Tibial artery (tissue), 4 donors: Measurements from ENCODE around the gene IL1RN.

Experiments
- DNase-seq, 2 donors: peaks; one replicate each; pipeline ENCODE4 v3.0.0-alpha.2; 2019
- H3K27ac ChIP-seq, 2 donors: fragments of 200-600 bp; sonication (generic) in 1 of 2; 1 replicate in 1 of 2; 2 replicates in 1 of 2; pipeline ENCODE4 v1.5.1; 2018 to 2019; ENCODE audit warnings: mild to moderate bottlenecking in 1 of 2
- H3K27me3 ChIP-seq, 2 donors: fragments of 200-600 bp; sonication (generic) in 1 of 2; one replicate each; pipeline versions ENCODE4 v1.5.1 to v1.6.0; 2016 to 2019
- H3K36me3 ChIP-seq, 3 donors: fragments of 200-600 bp; sonication (generic) in 2 of 3; one replicate each; pipeline ENCODE4 v1.5.1; 2016 to 2019; ENCODE audit warnings: mild to moderate bottlenecking in 2 of 3
- H3K4me1 ChIP-seq, 4 donors: fragments of 200-600 bp; sonication (generic) in 2 of 4; 1 replicate in 3 of 4; 2 replicates in 1 of 4; pipeline ENCODE4 v1.5.1; 2016 to 2019
- H3K4me3 ChIP-seq, 2 donors: fragments of 200-600 bp; sonication (generic) in 1 of 2; 1 replicate in 1 of 2; 2 replicates in 1 of 2; pipeline ENCODE4 v1.5.1; 2018 to 2019; ENCODE audit warnings: mild to moderate bottlenecking in 2 of 2
- H3K9me3 ChIP-seq, 3 donors: fragments of 200-600 bp; sonication (generic) in 1 of 3; one replicate each; pipeline ENCODE4 v1.5.1; 2016 to 2019
- CTCF ChIP-seq, 2 experiments: fragments of 200-600 bp in 1 of 2; fragments of 450-650 bp in 1 of 2; IDR thresholded peaks; one replicate each; pipeline ENCODE4 v1.5.1; 2017 to 2019; ENCODE audit warnings: antibody characterized with exemption in 2 of 2, mild to moderate bottlenecking in 1 of 2, moderate library complexity in 1 of 2
- intact Hi-C: fragments of 100-400 bp; cut with DNase I; formaldehyde crosslinking; loops from one replicate; pipeline ENCODE4 v1.15.0; 2023; ENCODE audit warnings: low total_unique reads

IL1RN gene

GRCh38 chr2:113144259-113144658, 16.9 kb downstream of the IL1RN start:
- intact Hi-C loops, result no loop called here
- Histone ChIP-seq H3K9me3 (peaks cover 0 to 3% (median 0%) of the 10 kb centered on the region in 3 donors), H3K27ac (no peak overlapping the region), H3K4me3 (no peak overlapping the region), H3K4me1 (no peaks in the 10 kb centered on the region), H3K27me3 (no peaks in the 10 kb centered on the region), H3K36me3 (no peaks in the 10 kb centered on the region)
- no peak for DNase-seq
- TF ChIP-seq CTCF (IDR thresholded peaks at IDR 0.05), result no peak

GRCh38 chr2:113148606-113149552, 21.5 kb downstream of the IL1RN start:
- no peak overlapping the region for H3K27ac ChIP-seq
- no peaks in the 10 kb centered on the region for H3K4me1 ChIP-seq
- no peak for TF ChIP-seq CTCF (IDR thresholded peaks at IDR 0.05)
- no peaks in the 10 kb centered on the region for H3K36me3 ChIP-seq
- H3K9me3 ChIP-seq, result peaks cover 0 to 3% (median 0%) of the 10 kb centered on the region in 3 donors
- intact Hi-C loops, result no loop called here
- no peaks in the 10 kb centered on the region for H3K27me3 ChIP-seq
- H3K4me3 ChIP-seq, result no peak overlapping the region
- DNase-seq, result no peak

GRCh38 chr2:113149553-113150257, 22.3 kb downstream of the IL1RN start:
- Histone ChIP-seq H3K27ac (no peak overlapping the region), H3K4me3 (no peak overlapping the region), H3K4me1 (no peaks in the 10 kb centered on the region), H3K27me3 (no peaks in the 10 kb centered on the region), H3K36me3 (no peaks in the 10 kb centered on the region), H3K9me3 (no peaks in the 10 kb centered on the region)
- DNase-seq, result no peak
- intact Hi-C loops, result no loop called here
- no peak for TF ChIP-seq CTCF (IDR thresholded peaks at IDR 0.05)

GRCh38 chr2:113150258-113150601, 22.8 kb downstream of the IL1RN start:
- Histone ChIP-seq H3K36me3 (no peaks in the 10 kb centered on the region), H3K9me3 (no peaks in the 10 kb centered on the region), H3K27ac (no peak overlapping the region), H3K4me3 (no peak overlapping the region), H3K27me3 (peaks cover 0 to 1% of the 10 kb centered on the region in 2 donors), H3K4me1 (no peaks in the 10 kb centered on the region)
- no peak for TF ChIP-seq CTCF (IDR thresholded peaks at IDR 0.05)
- no peak for DNase-seq
- intact Hi-C loops, result no loop called here

GRCh38 chr2:113155331-113155730, 27.9 kb downstream of the IL1RN start:
- Histone ChIP-seq H3K4me1 (no peaks in the 10 kb centered on the region), H3K27ac (no peak overlapping the region), H3K9me3 (no peaks in the 10 kb centered on the region), H3K27me3 (peaks cover 0 to 39% of the 10 kb centered on the region in 2 donors), H3K4me3 (no peak overlapping the region), H3K36me3 (no peaks in the 10 kb centered on the region)
- no peak for DNase-seq
- TF ChIP-seq CTCF (IDR thresholded peaks at IDR 0.05), result no peak
- intact Hi-C loops, result no loop called here
